CD4-positive, alpha-beta T cell treated with Interleukin-1 beta for 1 hour (primary cell): ENCODE measurements around the gene CADM1.

Experiments used
- DNase-seq, 2 donors: peaks; one replicate each; pipeline ENCODE4 v3.0.0-alpha.2; 2020 to 2022

The CADM1 gene

GRCh38 chr11:115167456-115167855 lies 336.8 kb downstream of the CADM1 start:
- DNase-seq = no peak

- DNase-seq = no peak
Observed at GRCh38 chr11:115166820-115167219, 337.4 kb downstream of the CADM1 start.

GRCh38 chr11:115164774-115165173 lies 339.4 kb downstream of the CADM1 start:
- DNase-seq = no peak

- DNase-seq = no peak
Observed at GRCh38 chr11:115162919-115163318, 341.3 kb downstream of the CADM1 start.

GRCh38 chr11:115161876-115162275 lies 342.3 kb downstream of the CADM1 start:
- no peak for DNase-seq

- no peak for DNase-seq
Observed at GRCh38 chr11:115159207-115159606, 345.0 kb downstream of the CADM1 start.

GRCh38 chr11:115158053-115158452 lies 346.2 kb downstream of the CADM1 start:
- DNase-seq = no peak

- no peak for DNase-seq
Observed at GRCh38 chr11:115157247-115157646, 347.0 kb downstream of the CADM1 start.

- DNase-seq = no peak
Observed at GRCh38 chr11:115155978-115156377, 348.2 kb downstream of the CADM1 start.

- no peak for DNase-seq
Observed at GRCh38 chr11:115155320-115155719, 348.9 kb downstream of the CADM1 start.

- DNase-seq = no peak
Observed at GRCh38 chr11:115154355-115154736, 349.9 kb downstream of the CADM1 start.

GRCh38 chr11:115153731-115154354 lies 350.4 kb downstream of the CADM1 start:
- no peak for DNase-seq

GRCh38 chr11:115153135-115153534 lies 351.1 kb downstream of the CADM1 start:
- DNase-seq = no peak

- DNase-seq = no peak
Observed at GRCh38 chr11:115151010-115151409, 353.2 kb downstream of the CADM1 start.

- DNase-seq = no peak
Observed at GRCh38 chr11:115148691-115149090, 355.5 kb downstream of the CADM1 start.

- no peak for DNase-seq
Observed at GRCh38 chr11:115148101-115148500, 356.1 kb downstream of the CADM1 start.

- no peak for DNase-seq
Observed at GRCh38 chr11:115147243-115147807, 356.9 kb downstream of the CADM1 start.

- DNase-seq = no peak
Observed at GRCh38 chr11:115146425-115146824, 357.8 kb downstream of the CADM1 start.

- DNase-seq = no peak
Observed at GRCh38 chr11:115145324-115145723, 358.9 kb downstream of the CADM1 start.

GRCh38 chr11:115144914-115145313 lies 359.3 kb downstream of the CADM1 start:
- no peak for DNase-seq

- DNase-seq = no peak
Observed at GRCh38 chr11:115144014-115144413, 360.2 kb downstream of the CADM1 start.

- no peak for DNase-seq
Observed at GRCh38 chr11:115141231-115142114, 362.7 kb downstream of the CADM1 start.

GRCh38 chr11:115135936-115136335 lies 368.3 kb downstream of the CADM1 start:
- no peak for DNase-seq

- DNase-seq = no peak
Observed at GRCh38 chr11:115134926-115135325, 369.3 kb downstream of the CADM1 start.
